Measurements from ENCODE around the gene RALGPS1. TPM values are rescaled to one million over a fixed set of nuclear protein-coding genes. Genes with fewer than 3 reads are reported as not detected.

RALGPS1 gene
- total RNA-seq, 4 donors from 2014 or later = 2.2 to 10.3 (median 5.4) TPM

- Histone ChIP-seq H3K4me1 (peaks cover 31 to 34% of the 10 kb centered on the region in 2 donors), H3K27ac (peak overlapping the region in 3 of 4 donors; percentile 21 to 89 (median 88)), H3K9me3 (no peaks in the 10 kb centered on the region), H3K27me3 (no peaks in the 10 kb centered on the region), H3K4me3 (no peak overlapping the region), H3K36me3 (no peaks in the 10 kb centered on the region)
- DNase-seq (peak in 1 of 2 donors; percentile 20), ATAC-seq (no peak)
- TF ChIP-seq CTCF (IDR thresholded peaks at IDR 0.05 in 4 of 5, conservative IDR thresholded peaks at IDR 0.05 in 1 of 5) = no peak
- TF ChIP-seq POLR2A (IDR thresholded peaks at IDR 0.05) = no peak
- intact Hi-C loops (cut with DNase I; ENCODE audit: low total_unique reads) (no loop called here), in situ Hi-C loops (cut with MboI; ENCODE audit: low sequenced_read_pairs in 4 of 4) (no loop called here)
Observed at GRCh38 chr9:127183814-127184582, 269.4 kb downstream of the RALGPS1 start.

GRCh38 chr9:127184641-127185040, 270.1 kb downstream of the RALGPS1 start:
- ATAC-seq = no peak

GRCh38 chr9:127185181-127185580, 270.6 kb downstream of the RALGPS1 start:
- in situ Hi-C loops (cut with MboI; ENCODE audit: low sequenced_read_pairs in 4 of 4) = no loop called here
- no peak for ATAC-seq

More at GRCh38 chr9:127184641-127185040, 270.1 kb downstream of the RALGPS1 start:
- intact Hi-C loops (cut with DNase I; ENCODE audit: low total_unique reads) (loop anchor here (5.0 kb wide), 2 partner anchors 162 to 227 kb away; no protein-coding TSS in a partner anchor), in situ Hi-C loops (cut with MboI; ENCODE audit: low sequenced_read_pairs in 4 of 4) (no loop called here)
- TF ChIP-seq POLR2A (IDR thresholded peaks at IDR 0.05) = no peak
- TF ChIP-seq CTCF (IDR thresholded peaks at IDR 0.05 in 4 of 5, conservative IDR thresholded peaks at IDR 0.05 in 1 of 5) = no peak
- H3K27me3 ChIP-seq = no peaks in the 10 kb centered on the region
- peak overlapping the region in 3 of 4 donors; percentile 87 to 89 (median 88) for H3K27ac ChIP-seq
- H3K4me3 ChIP-seq = no peak overlapping the region
- peaks cover 37 to 41% of the 10 kb centered on the region in 2 donors for H3K4me1 ChIP-seq
- no peaks in the 10 kb centered on the region for H3K36me3 ChIP-seq
- H3K9me3 ChIP-seq = no peaks in the 10 kb centered on the region
- DNase-seq = peak in 1 of 2 donors; percentile 11

More at GRCh38 chr9:127185181-127185580, 270.6 kb downstream of the RALGPS1 start:
- Histone ChIP-seq H3K4me3 (no peak overlapping the region), H3K36me3 (no peaks in the 10 kb centered on the region), H3K27me3 (no peaks in the 10 kb centered on the region), H3K9me3 (no peaks in the 10 kb centered on the region), H3K4me1 (peaks cover 42 to 43% of the 10 kb centered on the region in 2 donors), H3K27ac (peak overlapping the region; percentile 74 to 89 (median 88))
- intact Hi-C loops (cut with DNase I; ENCODE audit: low total_unique reads) = loop anchor here (5.0 kb wide), 2 partner anchors 163 to 228 kb away; no protein-coding TSS in a partner anchor
- peak in 1 of 2 donors; percentile 5 for DNase-seq
- TF ChIP-seq POLR2A (IDR thresholded peaks at IDR 0.05) = no peak
- no peak for TF ChIP-seq CTCF (IDR thresholded peaks at IDR 0.05 in 4 of 5, conservative IDR thresholded peaks at IDR 0.05 in 1 of 5)

All from gastrocnemius medialis (tissue), 4 donors.